IgD-negative memory B cell (primary cell): ENCODE measurements around the gene TMA7B. TPM values are rescaled to one million over a fixed set of nuclear protein-coding genes. Genes with fewer than 3 reads are reported as not detected.

ENCODE experiments used
- H3K27ac Mint-ChIP-seq, 3 donors: one replicate each; pipeline ENCODE4 v1.8.0; 2020 to 2022; ENCODE audit warnings: mild to moderate bottlenecking in 3 of 3, mixed read lengths in 3 of 3, moderate library complexity in 1 of 3
- H3K27me3 Mint-ChIP-seq: one replicate; pipeline ENCODE4 v1.8.0; 2021; ENCODE audit warnings: mixed read lengths
- H3K36me3 Mint-ChIP-seq: one replicate; pipeline ENCODE4 v1.8.0; 2020; ENCODE audit warnings: mild to moderate bottlenecking, mixed read lengths
- H3K4me1 Mint-ChIP-seq, 3 donors: one replicate each; pipeline ENCODE4 v1.8.0; 2020 to 2022; ENCODE audit warnings: mixed read lengths in 3 of 3, mild to moderate bottlenecking in 1 of 3
- H3K4me3 Mint-ChIP-seq, 4 donors: one replicate each; pipeline ENCODE4 v1.8.0; 2020 to 2022; ENCODE audit warnings: mild to moderate bottlenecking in 4 of 4, mixed read lengths in 4 of 4, moderate library complexity in 3 of 4
- H3K9me3 Mint-ChIP-seq, 3 donors: one replicate each; pipeline ENCODE4 v1.8.0; 2020 to 2021; ENCODE audit warnings: mixed read lengths in 3 of 3, mild to moderate bottlenecking in 1 of 3
- polyA plus RNA-seq: library from polyadenylated mRNA; unstranded; fragments of 300-500 nt; fragmentation: Illumina TruSeq; gene quantifications from one replicate; pipeline ENCODE4 v1.2.3, GENCODE V29; 2021

Gene TMA7B
- polyA plus RNA-seq: 0.78 TPM

DNA sequence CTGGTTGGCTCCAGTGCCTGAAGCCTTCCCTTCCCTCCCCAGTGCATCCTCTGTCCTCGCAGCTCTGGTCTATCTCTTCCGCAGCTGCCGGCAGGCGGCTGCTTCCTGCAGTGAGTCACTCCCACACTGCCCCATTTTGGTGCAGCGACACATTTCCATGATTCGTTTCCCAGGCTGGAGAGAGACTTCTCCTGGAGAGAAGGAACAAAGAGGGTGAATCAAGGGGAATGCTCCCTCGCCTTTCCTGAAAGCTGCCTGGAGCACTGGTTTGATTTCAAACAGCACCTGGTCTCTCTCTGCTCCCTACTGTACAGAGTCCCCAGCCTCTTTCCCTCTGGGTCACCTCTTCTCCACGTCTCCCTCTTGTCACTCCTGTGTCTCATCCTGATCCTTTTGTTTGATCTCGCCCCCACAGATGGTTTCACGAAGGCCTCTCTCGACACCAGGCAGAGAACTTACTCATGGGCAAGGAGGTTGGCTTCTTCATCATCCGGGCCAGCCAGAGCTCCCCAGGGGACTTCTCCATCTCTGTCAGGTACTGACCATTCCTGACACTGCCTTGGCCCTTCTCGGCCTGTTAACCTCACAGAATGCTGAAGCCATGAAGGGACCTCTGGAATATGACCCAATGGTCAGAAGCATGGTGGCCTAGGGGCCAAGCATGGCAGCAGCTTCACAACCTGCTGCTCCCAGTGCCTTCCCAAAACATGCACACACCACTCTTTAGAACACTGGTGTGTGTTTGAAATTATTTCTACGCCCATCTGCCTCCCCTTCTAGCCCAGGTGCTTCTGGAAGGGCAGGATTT, at the start of gene TMA7B:
Gene TMA7B, plus strand, starts transcription at position 758 of the 808 bp plus-strand sequence. CDS start 3,978 bp downstream, outside the sequence.
- peaks cover 11% of the 10 kb centered on the region for H3K36me3 Mint-ChIP-seq
- H3K4me1 Mint-ChIP-seq: peaks cover 12 to 16% (median 15%) of the 10 kb centered on the region in 3 donors
- no peaks in the 10 kb centered on the region for H3K9me3 Mint-ChIP-seq
- peak within 1 kb of the TSS; percentile 63 to 74 (median 68) for H3K27ac Mint-ChIP-seq
- H3K4me3 Mint-ChIP-seq: peak within 1 kb of the TSS in 2 of 4 donors; percentile 41
- peaks cover 25% of the 10 kb centered on the region for H3K27me3 Mint-ChIP-seq

DNA sequence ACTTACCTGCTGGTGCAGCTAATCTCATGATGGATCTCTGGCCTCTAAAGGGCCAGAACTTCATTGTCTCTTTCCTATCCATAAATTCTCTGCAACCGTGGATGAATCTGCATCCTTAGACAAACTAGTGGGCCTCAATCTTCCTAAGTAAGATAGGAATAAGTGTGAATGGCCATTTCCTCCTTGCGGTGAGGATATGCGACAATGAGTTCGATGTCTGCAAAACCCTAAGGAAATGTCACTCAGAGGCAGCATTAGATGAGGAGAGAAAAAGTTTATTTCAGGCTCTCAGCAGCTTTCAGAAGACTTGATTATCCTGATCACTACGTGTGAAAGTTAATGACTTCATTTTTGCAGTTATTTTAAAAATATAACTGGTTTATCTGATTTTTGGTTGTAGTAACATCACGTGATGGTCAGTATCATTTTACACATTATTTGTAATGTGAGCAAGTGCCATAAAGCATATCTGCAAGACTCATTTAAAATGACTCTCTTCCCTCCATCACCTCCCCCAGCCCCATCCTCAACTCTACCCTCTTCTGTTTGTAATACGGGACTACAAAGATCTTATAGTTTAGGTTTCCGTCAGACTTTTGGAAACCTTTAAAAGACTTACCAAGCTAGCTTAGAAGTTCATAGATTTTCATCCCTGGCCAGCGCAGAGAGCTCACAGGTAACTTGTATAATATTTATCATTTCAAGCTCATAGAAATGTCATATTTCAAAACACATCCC, 49.2 kb upstream of the TMA7B start:
- Mint-ChIP-seq H3K4me3 (peak overlapping the region in 2 of 4 donors; percentile 75 to 85), H3K4me1 (peaks cover 15 to 35% (median 16%) of the 10 kb centered on the region in 3 donors), H3K9me3 (peaks cover 0 to 3% (median 0%) of the 10 kb centered on the region in 3 donors), H3K27me3 (peaks cover under 1% of the 10 kb centered on the region), H3K27ac (peak overlapping the region in 2 of 3 donors; percentile 25 to 35), H3K36me3 (peaks cover 14% of the 10 kb centered on the region)

GRCh38 chr22:39913321-39913720, 46.9 kb upstream of the TMA7B start:
- H3K4me1 Mint-ChIP-seq: peaks cover 17 to 28% (median 18%) of the 10 kb centered on the region in 3 donors
- peak overlapping the region in 1 of 4 donors; percentile 7 for H3K4me3 Mint-ChIP-seq
- no peak overlapping the region for H3K27ac Mint-ChIP-seq
- H3K36me3 Mint-ChIP-seq: peaks cover 14% of the 10 kb centered on the region
- H3K9me3 Mint-ChIP-seq: peaks cover 0 to 3% (median 0%) of the 10 kb centered on the region in 3 donors
- peaks cover 2% of the 10 kb centered on the region for H3K27me3 Mint-ChIP-seq

- Mint-ChIP-seq H3K4me1 (peaks cover 15 to 28% (median 18%) of the 10 kb centered on the region in 3 donors), H3K36me3 (peaks cover 14% of the 10 kb centered on the region), H3K27me3 (peaks cover 2% of the 10 kb centered on the region), H3K27ac (no peak overlapping the region), H3K9me3 (peaks cover 0 to 3% (median 0%) of the 10 kb centered on the region in 3 donors), H3K4me3 (no peak overlapping the region)
Observed at GRCh38 chr22:39913886-39914285, 46.3 kb upstream of the TMA7B start.

DNA sequence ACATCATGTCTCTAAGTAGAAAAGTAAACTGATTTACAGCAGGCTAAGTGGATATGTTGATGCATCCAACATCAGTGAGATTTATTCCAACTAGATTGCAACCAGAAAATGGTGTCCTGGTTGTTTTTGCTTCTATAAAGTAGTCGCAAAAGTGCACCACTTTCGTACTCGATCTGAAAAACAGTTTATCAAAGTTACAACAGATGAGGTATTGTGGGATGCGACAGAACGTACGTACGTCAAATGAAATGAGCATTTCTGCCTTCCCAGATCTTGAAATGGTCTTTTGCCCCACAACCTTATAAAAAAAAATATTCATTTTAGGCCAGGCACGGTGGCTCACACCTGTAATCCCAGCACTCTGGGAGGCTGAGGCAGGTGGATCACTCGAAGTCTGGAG, 45.6 kb upstream of the TMA7B start:
- H3K4me1 Mint-ChIP-seq: peaks cover 14 to 26% (median 16%) of the 10 kb centered on the region in 3 donors
- peaks cover 14% of the 10 kb centered on the region for H3K36me3 Mint-ChIP-seq
- no peak overlapping the region for H3K4me3 Mint-ChIP-seq
- peaks cover 2% of the 10 kb centered on the region for H3K27me3 Mint-ChIP-seq
- peaks cover 0 to 3% (median 0%) of the 10 kb centered on the region in 3 donors for H3K9me3 Mint-ChIP-seq
- H3K27ac Mint-ChIP-seq: no peak overlapping the region

- no peaks in the 10 kb centered on the region for H3K9me3 Mint-ChIP-seq
- H3K4me1 Mint-ChIP-seq: peaks cover 12 to 26% (median 14%) of the 10 kb centered on the region in 3 donors
- H3K36me3 Mint-ChIP-seq: peaks cover 14% of the 10 kb centered on the region
- H3K27me3 Mint-ChIP-seq: peaks cover 2% of the 10 kb centered on the region
- no peak overlapping the region for H3K27ac Mint-ChIP-seq
- peak overlapping the region in 1 of 4 donors; percentile 79 for H3K4me3 Mint-ChIP-seq
Observed at GRCh38 chr22:39915295-39915726, 44.9 kb upstream of the TMA7B start.

- Mint-ChIP-seq H3K9me3 (no peaks in the 10 kb centered on the region), H3K27me3 (peaks cover 2% of the 10 kb centered on the region), H3K4me1 (peaks cover 11 to 27% (median 11%) of the 10 kb centered on the region in 3 donors), H3K36me3 (peaks cover 10% of the 10 kb centered on the region), H3K27ac (no peak overlapping the region), H3K4me3 (no peak overlapping the region)
Observed at GRCh38 chr22:39916496-39916895, 43.7 kb upstream of the TMA7B start.

- H3K4me1 Mint-ChIP-seq: peaks cover 9 to 23% (median 11%) of the 10 kb centered on the region in 3 donors
- peaks cover 7% of the 10 kb centered on the region for H3K36me3 Mint-ChIP-seq
- peaks cover 3% of the 10 kb centered on the region for H3K27me3 Mint-ChIP-seq
- H3K27ac Mint-ChIP-seq: peak overlapping the region in 1 of 3 donors; percentile 54
- H3K9me3 Mint-ChIP-seq: no peaks in the 10 kb centered on the region
- peak overlapping the region in 1 of 4 donors; percentile 18 for H3K4me3 Mint-ChIP-seq
Observed at GRCh38 chr22:39917197-39917643, 43.0 kb upstream of the TMA7B start.

DNA sequence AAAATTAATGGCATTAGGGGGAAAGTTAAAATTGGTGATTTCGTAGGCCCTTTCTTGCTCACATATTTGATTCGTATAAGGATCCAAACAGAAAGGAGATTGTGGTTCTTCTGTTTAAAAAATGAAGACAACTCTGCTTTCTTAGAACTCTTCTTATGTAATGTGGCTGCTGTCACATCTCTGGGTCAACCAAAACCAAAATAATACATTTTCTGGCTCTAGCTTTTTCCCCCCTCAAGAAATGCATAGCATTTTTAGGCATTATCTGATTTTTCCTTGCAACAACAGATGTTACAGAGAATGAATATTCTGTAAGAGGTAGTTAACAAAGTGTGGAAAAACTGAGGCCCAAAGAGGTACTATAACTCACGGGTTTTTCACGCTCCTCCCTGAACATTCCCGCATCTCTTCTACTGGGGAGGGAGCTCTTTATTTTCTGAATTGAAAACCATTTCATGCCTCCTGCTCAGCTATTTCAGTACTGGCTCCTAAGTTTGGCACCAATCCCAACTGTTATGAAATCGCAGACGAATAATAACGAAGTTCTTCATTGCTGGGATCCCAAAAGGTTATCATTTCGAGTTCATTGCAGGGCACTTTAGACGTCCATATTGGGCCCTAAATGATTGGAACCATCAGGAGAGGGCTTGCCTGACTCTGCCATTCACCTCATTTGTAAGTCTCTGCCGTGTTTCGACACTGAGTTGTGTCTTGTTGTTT, 42.3 kb upstream of the TMA7B start:
- Mint-ChIP-seq H3K9me3 (no peaks in the 10 kb centered on the region), H3K4me3 (no peak overlapping the region), H3K36me3 (peaks cover 5% of the 10 kb centered on the region), H3K27ac (peak overlapping the region in 1 of 3 donors; percentile 54), H3K4me1 (peaks cover 9 to 23% (median 14%) of the 10 kb centered on the region in 3 donors), H3K27me3 (peaks cover 6% of the 10 kb centered on the region)

DNA sequence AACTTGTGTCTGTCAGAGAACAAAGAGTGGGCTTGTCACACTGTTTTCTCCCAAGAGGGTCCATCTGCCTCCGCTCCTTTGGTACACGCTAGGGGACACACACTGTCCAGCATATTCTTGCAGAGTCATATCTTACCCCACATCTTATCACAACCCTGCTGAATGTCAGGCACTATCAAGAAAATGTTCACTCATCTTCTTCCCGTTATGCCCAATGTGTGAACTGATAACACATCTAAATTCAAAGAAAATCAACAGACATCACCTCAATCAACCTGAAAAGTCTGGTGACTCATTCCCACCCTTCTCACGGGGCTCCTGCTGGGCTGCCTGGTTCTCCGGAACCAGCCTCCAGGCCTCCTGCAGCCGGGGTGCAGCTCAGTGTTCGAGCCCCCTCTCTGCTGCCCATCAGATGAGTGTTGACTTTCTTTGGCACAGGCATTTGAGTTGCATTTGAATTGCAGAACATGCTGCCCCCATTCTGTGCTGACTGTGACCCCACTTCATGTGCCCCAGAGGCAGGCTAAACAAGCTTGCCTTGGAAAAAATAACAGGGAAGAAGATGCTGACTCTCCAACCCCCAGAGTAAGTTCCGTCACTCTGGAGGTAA, 40.0 kb upstream of the TMA7B start:
- peaks cover 8 to 14% (median 12%) of the 10 kb centered on the region in 3 donors for H3K4me1 Mint-ChIP-seq
- H3K4me3 Mint-ChIP-seq: peak overlapping the region in 1 of 4 donors; percentile 31
- peaks cover 6% of the 10 kb centered on the region for H3K27me3 Mint-ChIP-seq
- peak overlapping the region in 1 of 3 donors; percentile 9 for H3K27ac Mint-ChIP-seq
- no peaks in the 10 kb centered on the region for H3K9me3 Mint-ChIP-seq
- H3K36me3 Mint-ChIP-seq: peaks cover 4% of the 10 kb centered on the region

- Mint-ChIP-seq H3K9me3 (no peaks in the 10 kb centered on the region), H3K4me3 (no peak overlapping the region), H3K27ac (no peak overlapping the region), H3K27me3 (peaks cover 3% of the 10 kb centered on the region), H3K36me3 (peaks cover 3% of the 10 kb centered on the region), H3K4me1 (peaks cover 4 to 10% (median 9%) of the 10 kb centered on the region in 3 donors)
Observed at GRCh38 chr22:39923696-39924095, 36.5 kb upstream of the TMA7B start.

DNA sequence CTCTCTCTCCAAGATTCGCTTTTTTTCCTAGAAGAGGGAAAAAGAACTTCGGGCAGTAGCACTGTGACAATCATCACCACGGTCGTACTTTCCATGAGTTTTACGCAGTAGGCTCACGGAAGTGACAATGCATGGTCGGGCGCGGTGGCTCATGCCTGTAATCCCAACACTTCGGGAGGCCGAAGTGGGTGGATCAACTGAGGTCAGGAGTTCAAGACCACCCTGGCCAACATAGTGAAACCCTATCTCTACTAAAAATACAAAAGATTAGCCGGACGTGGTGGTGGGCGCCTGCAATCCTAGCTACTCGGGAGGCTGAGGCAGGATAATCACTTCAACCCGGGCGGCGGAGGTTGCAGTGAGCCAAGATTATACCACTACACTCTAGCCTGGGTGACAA, 35.9 kb upstream of the TMA7B start:
- no peak overlapping the region for H3K4me3 Mint-ChIP-seq
- peaks cover 3% of the 10 kb centered on the region for H3K36me3 Mint-ChIP-seq
- peaks cover 3% of the 10 kb centered on the region for H3K27me3 Mint-ChIP-seq
- H3K9me3 Mint-ChIP-seq: no peaks in the 10 kb centered on the region
- no peak overlapping the region for H3K27ac Mint-ChIP-seq
- H3K4me1 Mint-ChIP-seq: peaks cover 4 to 10% (median 9%) of the 10 kb centered on the region in 3 donors

- Mint-ChIP-seq H3K4me1 (peaks cover 4 to 8% (median 5%) of the 10 kb centered on the region in 3 donors), H3K36me3 (peaks cover 3% of the 10 kb centered on the region), H3K4me3 (no peak overlapping the region), H3K9me3 (no peaks in the 10 kb centered on the region), H3K27me3 (peaks cover 3% of the 10 kb centered on the region), H3K27ac (no peak overlapping the region)
Observed at GRCh38 chr22:39925273-39925672, 34.9 kb upstream of the TMA7B start.
